Measurements from ENCODE around the gene THYN1. TPM values are rescaled to one million over a fixed set of nuclear protein-coding genes. Genes with fewer than 3 reads are reported as not detected.

THYN1 gene
- total RNA-seq, 2 experiments from 2014 or later = 25.7 to 26.0 TPM

DNA sequence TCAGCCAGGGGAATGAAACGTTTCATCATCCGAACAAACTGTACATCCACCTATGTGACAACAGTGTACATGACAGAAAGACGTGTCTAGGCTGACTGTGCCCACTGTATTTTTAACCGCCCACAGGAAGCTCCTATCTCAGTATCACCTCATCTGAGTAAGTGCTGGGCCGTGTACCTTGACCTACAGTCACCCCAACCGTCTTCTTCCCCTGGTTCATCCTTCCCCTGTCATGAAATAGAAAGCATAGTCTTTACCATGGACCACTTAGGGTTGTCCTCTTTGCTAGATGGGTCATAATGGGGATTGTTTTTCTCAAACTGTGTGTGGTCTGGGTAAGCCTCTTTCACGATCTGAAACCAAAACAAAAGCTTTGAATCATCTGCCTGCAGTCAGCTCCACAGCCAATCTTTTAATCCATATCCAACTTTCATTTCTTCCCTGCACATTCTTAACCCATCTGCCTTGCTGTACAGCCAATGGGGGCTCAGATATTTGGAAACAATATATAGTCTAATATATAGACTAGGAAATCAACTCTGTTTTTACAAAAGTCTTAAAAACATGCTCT is 4.2 kb downstream of the THYN1 start:
- no peaks in the 10 kb centered on the region for H3K9me3 Mint-ChIP-seq
- H3K27ac Mint-ChIP-seq = no peak overlapping the region
- peaks cover 25% of the 10 kb centered on the region for H3K4me1 Mint-ChIP-seq (ENCODE audit: low read depth)
- intact Hi-C loops (cut with DNase I, micrococcal nuclease) = no loop called here
- no peak overlapping the region for H3K27ac ChIP-seq (ENCODE audit: low read depth in 1 of 2, low read length in 2 of 2)
- H3K27me3 ChIP-seq (ENCODE audit: control insufficient read depth in 1 of 2, insufficient read depth in 2 of 2, low read length in 2 of 2) = no peaks in the 10 kb centered on the region
- ChIA-PET CTCF (interaction anchor here (1.1 kb wide), 1 partner anchor 27 kb away, joined by 4 read pairs; the partner anchor contains the start of gene GLB1L3), POLR2A (interaction anchor here (6.6 kb wide), 1 partner anchor 24 kb away, joined by 94 read pairs; the partner anchor contains the start of genes NCAPD3 and VPS26B)
- TF ChIP-seq, protein P1, sequence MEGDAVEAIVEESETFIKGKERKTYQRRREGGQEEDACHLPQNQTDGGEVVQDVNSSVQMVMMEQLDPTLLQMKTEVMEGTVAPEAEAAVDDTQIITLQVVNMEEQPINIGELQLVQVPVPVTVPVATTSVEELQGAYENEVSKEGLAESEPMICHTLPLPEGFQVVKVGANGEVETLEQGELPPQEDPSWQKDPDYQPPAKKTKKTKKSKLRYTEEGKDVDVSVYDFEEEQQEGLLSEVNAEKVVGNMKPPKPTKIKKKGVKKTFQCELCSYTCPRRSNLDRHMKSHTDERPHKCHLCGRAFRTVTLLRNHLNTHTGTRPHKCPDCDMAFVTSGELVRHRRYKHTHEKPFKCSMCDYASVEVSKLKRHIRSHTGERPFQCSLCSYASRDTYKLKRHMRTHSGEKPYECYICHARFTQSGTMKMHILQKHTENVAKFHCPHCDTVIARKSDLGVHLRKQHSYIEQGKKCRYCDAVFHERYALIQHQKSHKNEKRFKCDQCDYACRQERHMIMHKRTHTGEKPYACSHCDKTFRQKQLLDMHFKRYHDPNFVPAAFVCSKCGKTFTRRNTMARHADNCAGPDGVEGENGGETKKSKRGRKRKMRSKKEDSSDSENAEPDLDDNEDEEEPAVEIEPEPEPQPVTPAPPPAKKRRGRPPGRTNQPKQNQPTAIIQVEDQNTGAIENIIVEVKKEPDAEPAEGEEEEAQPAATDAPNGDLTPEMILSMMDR (IDR thresholded peaks at IDR 0.05) = no peak
- no peaks in the 10 kb centered on the region for H3K9me3 ChIP-seq (ENCODE audit: control insufficient read depth in 1 of 2, insufficient read depth in 1 of 2, low read length in 2 of 2)
- DNase-seq (no peak), ATAC-seq (ENCODE audit: poor library complexity) (no peak)
- peaks cover 89% of the 10 kb centered on the region for H3K36me3 Mint-ChIP-seq (ENCODE audit: low read depth)
- H3K4me3 ChIP-seq (ENCODE audit: low read length) = no peak overlapping the region
- H3K36me3 ChIP-seq (ENCODE audit: insufficient read depth, low read length) = peaks cover 69% of the 10 kb centered on the region
- H3K4me3 Mint-ChIP-seq = no peak overlapping the region
- peaks cover 13% of the 10 kb centered on the region for H3K4me1 ChIP-seq (ENCODE audit: insufficient read depth, low read length)
- H3K27me3 Mint-ChIP-seq = no peaks in the 10 kb centered on the region

DNA sequence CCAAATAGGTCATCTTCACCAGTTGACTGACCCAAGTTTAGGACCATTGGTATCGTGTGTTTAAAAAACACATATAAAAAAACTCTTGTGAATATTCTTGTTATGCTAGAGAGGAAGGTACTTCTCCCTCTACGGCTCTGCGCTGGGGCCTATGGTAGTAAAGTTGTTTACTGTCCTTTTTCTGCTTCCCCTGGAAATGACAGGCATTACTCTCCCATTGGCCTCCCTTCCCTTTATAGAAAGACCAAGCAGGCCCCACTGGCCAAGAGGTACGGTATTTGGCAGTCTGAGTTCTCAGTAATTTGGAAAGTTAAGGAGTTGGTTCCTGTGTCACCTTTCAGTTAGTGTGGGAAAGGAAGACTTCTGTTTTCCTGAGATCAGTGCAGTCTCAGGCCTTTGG is 6.5 kb downstream of the THYN1 start:
- TF ChIP-seq, protein P1 (IDR thresholded peaks at IDR 0.05) = no peak
- no peak for DNase-seq
- no peak for ATAC-seq (ENCODE audit: poor library complexity)
- intact Hi-C loops (cut with DNase I, micrococcal nuclease) = no loop called here
- no peak overlapping the region for H3K4me3 Mint-ChIP-seq
- H3K27me3 ChIP-seq (ENCODE audit: control insufficient read depth in 1 of 2, insufficient read depth in 2 of 2, low read length in 2 of 2) = no peaks in the 10 kb centered on the region
- peaks cover 96% of the 10 kb centered on the region for H3K36me3 Mint-ChIP-seq (ENCODE audit: low read depth)
- peaks cover 4% of the 10 kb centered on the region for H3K4me1 Mint-ChIP-seq (ENCODE audit: low read depth)
- no peaks in the 10 kb centered on the region for H3K27me3 Mint-ChIP-seq
- H3K9me3 Mint-ChIP-seq = no peaks in the 10 kb centered on the region
- H3K36me3 ChIP-seq (ENCODE audit: insufficient read depth, low read length) = peaks cover 89% of the 10 kb centered on the region
- H3K27ac Mint-ChIP-seq = no peak overlapping the region
- H3K9me3 ChIP-seq (ENCODE audit: control insufficient read depth in 1 of 2, insufficient read depth in 1 of 2, low read length in 2 of 2) = no peaks in the 10 kb centered on the region
- no peaks in the 10 kb centered on the region for H3K4me1 ChIP-seq (ENCODE audit: insufficient read depth, low read length)
- no peak overlapping the region for H3K27ac ChIP-seq (ENCODE audit: low read depth in 1 of 2, low read length in 2 of 2)
- CTCF ChIA-PET = interaction anchor here (1.2 kb wide), 1 partner anchor 40 kb away, joined by 3 read pairs; no protein-coding TSS in a partner anchor
- POLR2A ChIA-PET = no interaction called here
- H3K4me3 ChIP-seq (ENCODE audit: low read length) = no peak overlapping the region

DNA sequence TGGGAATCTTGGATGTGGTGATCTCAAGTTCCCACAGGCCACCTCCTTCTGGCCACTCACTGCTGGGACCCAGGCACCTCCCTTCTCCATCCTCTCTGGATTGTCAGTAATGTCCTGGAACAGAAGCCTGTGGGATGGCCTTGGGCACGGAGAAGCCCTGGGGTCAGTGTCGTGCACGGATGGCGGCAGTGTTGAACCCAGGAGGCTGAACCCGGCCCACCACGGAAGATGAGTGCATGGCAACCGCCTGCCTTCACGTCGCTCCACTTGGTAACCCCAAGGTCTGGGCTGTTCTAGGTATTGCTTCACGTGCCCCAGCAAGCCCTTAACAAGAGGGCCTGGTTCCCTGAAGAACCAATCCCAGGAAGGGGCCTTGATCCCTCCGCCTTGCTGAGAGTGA is 7.1 kb downstream of the THYN1 start:
- CTCF ChIA-PET = no interaction called here
- Mint-ChIP-seq H3K9me3 (no peaks in the 10 kb centered on the region), H3K27ac (no peak overlapping the region), H3K4me3 (no peak overlapping the region), H3K36me3 (ENCODE audit: low read depth) (peaks cover 95% of the 10 kb centered on the region), H3K27me3 (no peaks in the 10 kb centered on the region), H3K4me1 (ENCODE audit: low read depth) (no peaks in the 10 kb centered on the region)
- Histone ChIP-seq H3K9me3 (ENCODE audit: control insufficient read depth in 1 of 2, insufficient read depth in 1 of 2, low read length in 2 of 2) (no peaks in the 10 kb centered on the region), H3K4me1 (ENCODE audit: insufficient read depth, low read length) (no peaks in the 10 kb centered on the region), H3K4me3 (ENCODE audit: low read length) (no peak overlapping the region), H3K27ac (ENCODE audit: low read depth in 1 of 2, low read length in 2 of 2) (no peak overlapping the region), H3K36me3 (ENCODE audit: insufficient read depth, low read length) (peaks cover 94% of the 10 kb centered on the region), H3K27me3 (ENCODE audit: control insufficient read depth in 1 of 2, insufficient read depth in 2 of 2, low read length in 2 of 2) (no peaks in the 10 kb centered on the region)
- intact Hi-C loops (cut with DNase I, micrococcal nuclease) = no loop called here
- ATAC-seq (ENCODE audit: poor library complexity) (no peak), DNase-seq (no peak)
- POLR2A ChIA-PET = no interaction called here
- TF ChIP-seq, protein P1 (IDR thresholded peaks at IDR 0.05) = no peak

Measured in CD4-positive, alpha-beta T cell (primary cell).